GM12878 (cell line): ENCODE measurements around the gene GLRA1. TPM values are rescaled to one million over a fixed set of nuclear protein-coding genes. Genes with fewer than 3 reads are reported as not detected.

Experiments used
- ATAC-seq: fragments of 200-7000 bp; cut with Tn5 transposase; 3 replicates; pipeline ENCODE4 v1.9.1; 2020; ENCODE audit warnings: mild to moderate bottlenecking, moderate library complexity
- BruUV-seq: library from RNA; stranded (reverse); fragments of 400-500 nt; replicated peaks from 2 replicates; lab custom pipeline; 2021; lab: Mats Ljungman, UMichigan
- CTCF ChIA-PET: fragments of 300-600 bp; sonication (Branson Sonifier 250); formaldehyde crosslinking; extraction: SDS; loops from one replicate; lab custom pipeline; 2021; ENCODE audit warnings: inconsistent platforms; lab: Yijun Ruan, JAX
- POLR2A ChIA-PET: fragments of 350-600 bp; formaldehyde crosslinking; extraction: SDS; loops from one replicate; lab custom pipeline; 2021; ENCODE audit warnings: inconsistent platforms; lab: Charles Lee
- RAD21 ChIA-PET: fragments of 300-600 bp; sonication (Branson Sonifier 250); formaldehyde crosslinking; loops from one replicate; lab custom pipeline; 2023; ENCODE audit warnings: antibody characterized with exemption; ENCODE audit not compliant: unreplicated experiment; lab: Charles Lee
- SMC1A ChIA-PET: fragments of 300-600 bp; sonication (Branson Sonifier 250); formaldehyde crosslinking; loops from one replicate; lab custom pipeline; 2023; ENCODE audit not compliant: unreplicated experiment, uncharacterized antibody; lab: Charles Lee
- DNase-seq: peaks from one replicate; pipeline ENCODE4 v3.0.0-alpha.2; 2011; ENCODE audit warnings: low read depth, low spot score
- FAIRE-seq: peaks from 3 replicates; lab custom pipeline; 2011; peaks lifted over from hg19 to GRCh38; lab: Jason Lieb, UNC
- H2AFZ ChIP-seq: 2 replicates; pipeline ENCODE4 v1.6.0; 2011; ENCODE audit warnings: low read depth, low read length, control low read depth; ENCODE audit not compliant: control insufficient read depth
- H3K27ac ChIP-seq: 2 replicates; pipeline ENCODE4 v1.5.1; 2011; ENCODE audit warnings: control low read depth; ENCODE audit not compliant: control insufficient read depth, insufficient read depth
- H3K27me3 ChIP-seq, 2 experiments: replicated peaks in 1 of 2; 2 replicates each; pipeline versions ENCODE4 v1.6.0 to v1.6.1; 2011; ENCODE audit warnings: low read length in 1 of 2; ENCODE audit not compliant: control insufficient read depth in 2 of 2, insufficient read depth in 2 of 2
- H3K36me3 ChIP-seq, 2 experiments: 2 replicates each; pipeline ENCODE4 v1.5.1; 2011; ENCODE audit warnings: low read length in 1 of 2; ENCODE audit not compliant: control insufficient read depth in 2 of 2, insufficient read depth in 2 of 2
- H3K4me1 ChIP-seq: 2 replicates; pipeline ENCODE4 v1.6.1; 2011; ENCODE audit warnings: mild to moderate bottlenecking, low read length, moderate library complexity, mixed read lengths; ENCODE audit not compliant: control insufficient read depth, insufficient read depth
- H3K4me2 ChIP-seq: 2 replicates; pipeline ENCODE4 v1.6.0; 2011; ENCODE audit warnings: control low read depth; ENCODE audit not compliant: control insufficient read depth, insufficient read depth
- H3K4me3 ChIP-seq: fragments of 200-600 bp; sonication (generic); 2 replicates; pipeline ENCODE4 v1.5.1; 2016
- H3K79me2 ChIP-seq: 2 replicates; pipeline ENCODE4 v1.6.0; 2011; ENCODE audit warnings: low read length; ENCODE audit not compliant: control insufficient read depth, insufficient read depth
- H3K9ac ChIP-seq: 2 replicates; pipeline ENCODE4 v1.8.0; 2011; ENCODE audit warnings: low read length, control low read depth, mixed read lengths; ENCODE audit not compliant: control insufficient read depth, insufficient read depth
- H3K9me3 ChIP-seq: replicated peaks from 3 replicates; pipeline ENCODE4 v1.5.1; 2011; ENCODE audit warnings: mild to moderate bottlenecking, low read length; ENCODE audit not compliant: control insufficient read depth, insufficient read depth
- H4K20me1 ChIP-seq: 2 replicates; pipeline ENCODE4 v1.6.0; 2011; ENCODE audit not compliant: control insufficient read depth, insufficient read depth
- CUX1 ChIP-seq: IDR thresholded peaks from 2 replicates; pipeline ENCODE4 v1.6.1; 2012; ENCODE audit warnings: improper control_type of control experiment, low read depth, low read length; ENCODE audit not compliant: insufficient replicate concordance
- FOS ChIP-seq: IDR thresholded peaks from 3 replicates; pipeline ENCODE4 v1.6.1; 2011; ENCODE audit warnings: borderline replicate concordance; ENCODE audit not compliant: insufficient read length; ENCODE audit errors: extremely low read depth
- HDAC2 ChIP-seq: fragments of 200-600 bp; sonication (generic); IDR thresholded peaks from 2 replicates; pipeline ENCODE4 v1.6.1; 2017
- IKZF2 ChIP-seq, 2 experiments: fragments of 450-650 bp; IDR thresholded peaks; 2 replicates each; pipeline ENCODE4 v1.6.1; 2017; ENCODE audit warnings: mild to moderate bottlenecking in 2 of 2, moderate library complexity in 2 of 2
- IRF4 ChIP-seq: IDR thresholded peaks from 2 replicates; pipeline ENCODE4 v1.6.1; 2011; ENCODE audit warnings: low read depth, low read length
- MLLT1 ChIP-seq: fragments of 450-650 bp; IDR thresholded peaks from 2 replicates; pipeline ENCODE4 v1.6.1; 2016; ENCODE audit warnings: mild to moderate bottlenecking
- MYC ChIP-seq: IDR thresholded peaks from 2 replicates; pipeline ENCODE4 v1.6.1; 2011; ENCODE audit warnings: mild to moderate bottlenecking, low read length, moderate library complexity, inconsistent platforms; ENCODE audit not compliant: insufficient read depth, insufficient replicate concordance, insufficient read length, severe bottlenecking
- NFIC ChIP-seq: IDR thresholded peaks from 2 replicates; pipeline ENCODE4 v1.6.1; 2012; ENCODE audit warnings: low read depth, mild to moderate bottlenecking, inconsistent platforms, low read length, moderate library complexity
- PML ChIP-seq: IDR thresholded peaks from 2 replicates; pipeline ENCODE4 v1.6.1; 2012; ENCODE audit warnings: low read length, inconsistent platforms
- RBBP5 ChIP-seq: fragments of 200-600 bp; sonication (generic); conservative IDR thresholded peaks from 2 replicates; pipeline ENCODE4 v1.6.1; 2016
- RELA ChIP-seq: fragments of 450-650 bp; IDR thresholded peaks from 2 replicates; pipeline ENCODE4 v1.8.0; 2014; ENCODE audit warnings: borderline replicate concordance; ENCODE audit not compliant: partially characterized antibody
- REST ChIP-seq: IDR thresholded peaks from 2 replicates; pipeline ENCODE4 v1.6.1; 2012; ENCODE audit warnings: mild to moderate bottlenecking, low read depth, low read length
- SPI1 ChIP-seq: IDR thresholded peaks from 2 replicates; pipeline ENCODE4 v1.6.1; 2011; ENCODE audit warnings: low read depth, mild to moderate bottlenecking, low read length, moderate library complexity, borderline replicate concordance; ENCODE audit not compliant: insufficient read depth
- USF1 ChIP-seq: IDR thresholded peaks from 2 replicates; pipeline ENCODE4 v1.6.1; 2011; ENCODE audit warnings: borderline replicate concordance, low read depth, mild to moderate bottlenecking, moderate library complexity, mixed read lengths, low read length; ENCODE audit not compliant: insufficient read depth; ENCODE audit errors: extremely low read length
- WGBS: methylation state at CpG from one replicate; pipeline ENCODE4 v1.1.6; 2016; ENCODE audit warnings: low lambda C conversion rate; ENCODE audit not compliant: insufficient replicate concordance, insufficient coverage; ENCODE audit errors: missing lambda C conversion rate; 5-methylcytosine and 5-hydroxymethylcytosine counted together
- in situ Hi-C: fragments of 300-500 bp; cut with MboI; formaldehyde crosslinking; loops from 9 replicates; pipeline ENCODE4 v1.14.3; 2018; ENCODE audit warnings: mixed read lengths
- intact Hi-C: fragments of 100-400 bp; cut with micrococcal nuclease; formaldehyde crosslinking; loops from one replicate; pipeline ENCODE4 v1.14.2; 2022; ENCODE audit not compliant: unreplicated experiment
- polyA plus RNA-seq, 11 experiments: library from polyadenylated mRNA; depleted of rRNA in 4 of 11; unstranded in 6 of 11; stranded (reverse) in 5 of 11; fragments of >200 nt; fragmentation: Nextera tagmentation in 4 of 11; fragmentation: Illumina TruSeq in 1 of 11; extraction: Ambion mirVana in 4 of 11; extraction: Trizol in 1 of 11; gene quantifications; 1 replicate in 1 of 11; 2 replicates in 10 of 11; pipeline versions ENCODE4 v1.2.1 to v1.2.3, GENCODE V29; 2011 to 2016; ENCODE audit warnings: inconsistent platforms in 2 of 11, missing spikeins in 2 of 11, low read depth in 1 of 11
- total RNA-seq, 4 experiments: library from RNA; depleted of rRNA in 3 of 4; stranded (reverse); fragments of >200 nt in 3 of 4; fragmentation: Illumina TruSeq in 1 of 4; extraction: Trizol in 1 of 4; gene quantifications; 2 replicates each; pipeline versions ENCODE4 v1.2.1 to v1.2.3, GENCODE V29; 2013 to 2021

GLRA1 gene
- total and polyA plus RNA-seq, 10 of the 15 experiments (the other 5 are each of a cell fraction or from before 2014, with no cell fraction given) = not detected

- 72% methylated on average over 4 of the region's 4 CpGs for WGBS
- Histone ChIP-seq H4K20me1 (no peaks in the 10 kb centered on the region), H3K9me3 (no peaks in the 10 kb centered on the region), H3K79me2 (no peaks in the 10 kb centered on the region), H3K36me3 (no peaks in the 10 kb centered on the region), H3K4me3 (no peak overlapping the region), H3K4me2 (no peak overlapping the region), H3K27ac (no peak overlapping the region), H3K27me3 (no peaks in the 10 kb centered on the region), H3K9ac (no peak overlapping the region), H3K4me1 (no peaks in the 10 kb centered on the region), H2AFZ (no peak overlapping the region)
- FAIRE-seq (no peak), ATAC-seq (no peak), DNase-seq (no peak)
- SMC1A ChIA-PET = interaction anchor here (0.7 kb wide), 1 partner anchor 69 kb away, joined by 3 read pairs; no protein-coding TSS in a partner anchor
- RAD21 ChIA-PET = no interaction called here
- no TSS peak for BruUV-seq
- in situ Hi-C loops = no loop called here
- CTCF ChIA-PET = no interaction called here
- intact Hi-C loops = no loop called here
- POLR2A ChIA-PET = no interaction called here
- no peak for TF ChIP-seq HDAC2
- no peak for TF ChIP-seq RBBP5
- no peak for TF ChIP-seq MYC
- no peak for TF ChIP-seq RELA
- no peak for TF ChIP-seq NFIC
- no peak for TF ChIP-seq IRF4
- TF ChIP-seq PML = no peak
- no peak for TF ChIP-seq SPI1
- TF ChIP-seq FOS = no peak
- no peak for TF ChIP-seq REST
- TF ChIP-seq IKZF2 (IDR thresholded peaks at IDR 0.05) = no peak
- TF ChIP-seq USF1 = no peak
- TF ChIP-seq CUX1 = no peak
- no peak for TF ChIP-seq MLLT1
Observed at GRCh38 chr5:151964471-151964870, 39.8 kb upstream of the GLRA1 start.
